Peyer's patch (tissue), 4 donors: Measurements from ENCODE around the gene NRG3.

Experiments used
- CTCF ChIP-seq, 6 experiments: fragments of 450-650 bp in 4 of 6; fragments of 200-600 bp in 2 of 6; sonication (generic) in 1 of 6; IDR thresholded peaks; one replicate each; pipeline ENCODE4 v1.5.1; 2017 to 2019; ENCODE audit warnings: antibody characterized with exemption in 6 of 6, mild to moderate bottlenecking in 3 of 6, moderate library complexity in 1 of 6
- POLR2A ChIP-seq, 2 donors: fragments of 450-650 bp; IDR thresholded peaks; one replicate each; pipeline ENCODE4 v1.5.1; 2017; ENCODE audit warnings: antibody characterized with exemption in 2 of 2, mild to moderate bottlenecking in 2 of 2, moderate library complexity in 2 of 2

- TF ChIP-seq POLR2A (IDR thresholded peaks at IDR 0.05) = no peak
- no peak for TF ChIP-seq CTCF (IDR thresholded peaks at IDR 0.05)
These were observed 640.3 kb downstream of the NRG3 start for GRCh38 chr10:82515256-82515655.
